Uterus (tissue), 4 donors: ENCODE data around the gene PRMT7. TPM values are rescaled to one million over a fixed set of nuclear protein-coding genes. Genes with fewer than 3 reads are reported as not detected.

Experiments
- DNase-seq, 2 donors: peaks; one replicate each; pipeline ENCODE4 v3.0.0-alpha.2; 2019 to 2020
- H3K27ac ChIP-seq, 2 donors: fragments of 200-600 bp; sonication (generic); 1 replicate in 1 of 2; 2 replicates in 1 of 2; pipeline ENCODE4 v1.5.1; 2016 to 2018
- H3K27me3 ChIP-seq, 2 donors: fragments of 200-600 bp; sonication (generic); one replicate each; pipeline ENCODE4 v1.5.1; 2018 to 2019; ENCODE audit warnings: control low read depth in 1 of 2
- H3K36me3 ChIP-seq, 2 donors: fragments of 200-600 bp; sonication (generic); one replicate each; pipeline ENCODE4 v1.5.1; 2019; ENCODE audit warnings: control low read depth in 1 of 2
- H3K4me1 ChIP-seq, 2 donors: fragments of 200-600 bp; sonication (generic); one replicate each; pipeline ENCODE4 v1.5.1; 2018 to 2019; ENCODE audit warnings: control low read depth in 1 of 2
- H3K4me3 ChIP-seq, 2 donors: fragments of 200-600 bp; sonication (generic); 1 replicate in 1 of 2; 2 replicates in 1 of 2; pipeline ENCODE4 v1.5.1; 2018 to 2019; ENCODE audit warnings: mild to moderate bottlenecking in 1 of 2
- H3K9me3 ChIP-seq, 2 donors: fragments of 200-600 bp; sonication (generic); one replicate each; pipeline ENCODE4 v1.5.1; 2019; ENCODE audit warnings: control low read depth in 1 of 2
- CTCF ChIP-seq, 4 experiments: fragments of 200-600 bp in 2 of 4; fragments of 450-650 bp in 2 of 4; sonication (generic) in 2 of 4; IDR thresholded peaks; one replicate each; pipeline ENCODE4 v1.5.1; 2016 to 2019; ENCODE audit warnings: antibody characterized with exemption in 4 of 4, mild to moderate bottlenecking in 2 of 4, moderate library complexity in 1 of 4
- POLR2A ChIP-seq, 2 donors: fragments of 450-650 bp; IDR thresholded peaks; one replicate each; pipeline ENCODE4 v1.6.1; 2016; ENCODE audit warnings: antibody characterized with exemption in 2 of 2, mild to moderate bottlenecking in 1 of 2, moderate library complexity in 1 of 2
- intact Hi-C: fragments of 100-400 bp; cut with DNase I; formaldehyde crosslinking; loops from one replicate; pipeline ENCODE4 v1.15.1; 2023; ENCODE audit warnings: low total_unique reads
- total RNA-seq, 4 donors: library from RNA; depleted of rRNA in 3 of 4; stranded (reverse); fragments of >200 nt in 3 of 4; gene quantifications; one replicate each; pipeline versions ENCODE4 v1.1.0 to v1.2.4, GENCODE V29; 2014 to 2023
- donor health status: DM: yes; HTN: yes; CAD: no.

The PRMT7 gene
- total RNA-seq, 4 donors from 2014 or later: 8.2 to 111 (median 66.9) TPM

GRCh38 chr16:68380348-68380670 lies 69.5 kb downstream of the PRMT7 start:
- no peak for DNase-seq
- Histone ChIP-seq H3K36me3 (no peaks in the 10 kb centered on the region), H3K9me3 (no peaks in the 10 kb centered on the region), H3K4me3 (no peak overlapping the region), H3K27ac (no peak overlapping the region), H3K4me1 (no peaks in the 10 kb centered on the region), H3K27me3 (no peaks in the 10 kb centered on the region)
- intact Hi-C loops: no loop called here
- no peak for TF ChIP-seq POLR2A (IDR thresholded peaks at IDR 0.05)

- TF ChIP-seq POLR2A (IDR thresholded peaks at IDR 0.05): no peak
- TF ChIP-seq CTCF (IDR thresholded peaks at IDR 0.05): no peak
- DNase-seq: no peak
- intact Hi-C loops: no loop called here
Measured at GRCh38 chr16:68380676-68381362, 70.0 kb downstream of the PRMT7 start.

GRCh38 chr16:68381363-68381724 lies 70.5 kb downstream of the PRMT7 start:
- Histone ChIP-seq H3K4me1 (no peaks in the 10 kb centered on the region), H3K27ac (no peak overlapping the region), H3K27me3 (no peaks in the 10 kb centered on the region), H3K4me3 (no peak overlapping the region), H3K36me3 (no peaks in the 10 kb centered on the region), H3K9me3 (no peaks in the 10 kb centered on the region)
- intact Hi-C loops: no loop called here
- no peak for DNase-seq
- TF ChIP-seq CTCF (IDR thresholded peaks at IDR 0.05) (no peak), POLR2A (IDR thresholded peaks at IDR 0.05) (no peak)

More at GRCh38 chr16:68380676-68381362, 70.0 kb downstream of the PRMT7 start:
- H3K27ac ChIP-seq: no peak overlapping the region
- H3K27me3 ChIP-seq: no peaks in the 10 kb centered on the region
- no peaks in the 10 kb centered on the region for H3K4me1 ChIP-seq
- no peaks in the 10 kb centered on the region for H3K9me3 ChIP-seq
- no peak overlapping the region for H3K4me3 ChIP-seq
- H3K36me3 ChIP-seq: no peaks in the 10 kb centered on the region

GRCh38 chr16:68382296-68382718 lies 71.5 kb downstream of the PRMT7 start:
- H3K4me1 ChIP-seq: no peaks in the 10 kb centered on the region
- no peak overlapping the region for H3K4me3 ChIP-seq
- no peak for DNase-seq
- no peaks in the 10 kb centered on the region for H3K27me3 ChIP-seq
- TF ChIP-seq POLR2A (IDR thresholded peaks at IDR 0.05) (no peak), CTCF (IDR thresholded peaks at IDR 0.05) (no peak)
- H3K9me3 ChIP-seq: no peaks in the 10 kb centered on the region
- no peak overlapping the region for H3K27ac ChIP-seq
- no peaks in the 10 kb centered on the region for H3K36me3 ChIP-seq
- intact Hi-C loops: no loop called here

- no peak for TF ChIP-seq POLR2A (IDR thresholded peaks at IDR 0.05)
- TF ChIP-seq CTCF (IDR thresholded peaks at IDR 0.05): no peak
Measured at GRCh38 chr16:68383858-68384257, 73.0 kb downstream of the PRMT7 start.

More at GRCh38 chr16:68383858-68384257, 73.0 kb downstream of the PRMT7 start:
- no peak overlapping the region for H3K27ac ChIP-seq
- no peaks in the 10 kb centered on the region for H3K4me1 ChIP-seq
- no peaks in the 10 kb centered on the region for H3K9me3 ChIP-seq
- DNase-seq: no peak
- no peaks in the 10 kb centered on the region for H3K36me3 ChIP-seq
- no peak overlapping the region for H3K4me3 ChIP-seq
- H3K27me3 ChIP-seq: no peaks in the 10 kb centered on the region
- intact Hi-C loops: no loop called here
